Measurements from ENCODE around the gene CTNNA3.

CTNNA3 gene

DNA sequence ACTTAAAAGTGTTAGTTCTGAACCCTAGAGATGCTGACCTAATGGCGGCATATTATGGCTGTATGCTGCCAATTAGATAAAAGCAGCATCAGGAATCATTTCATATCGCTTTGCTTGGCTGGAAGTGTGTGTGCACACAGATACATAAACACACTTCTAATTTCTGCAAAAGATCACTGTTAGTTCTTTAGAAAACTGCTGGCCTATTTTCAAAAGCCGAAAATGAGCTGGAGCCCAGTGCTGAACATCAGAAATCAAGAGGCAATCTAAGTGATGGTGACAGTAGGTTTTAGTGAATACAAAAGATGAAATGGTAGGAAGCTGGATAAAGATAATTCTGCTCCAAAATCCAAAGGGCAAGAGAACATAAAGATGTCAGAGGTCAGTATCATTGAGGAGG lies 1516.0 kb downstream of the CTNNA3 start:
- no peak for DNase-seq

DNA sequence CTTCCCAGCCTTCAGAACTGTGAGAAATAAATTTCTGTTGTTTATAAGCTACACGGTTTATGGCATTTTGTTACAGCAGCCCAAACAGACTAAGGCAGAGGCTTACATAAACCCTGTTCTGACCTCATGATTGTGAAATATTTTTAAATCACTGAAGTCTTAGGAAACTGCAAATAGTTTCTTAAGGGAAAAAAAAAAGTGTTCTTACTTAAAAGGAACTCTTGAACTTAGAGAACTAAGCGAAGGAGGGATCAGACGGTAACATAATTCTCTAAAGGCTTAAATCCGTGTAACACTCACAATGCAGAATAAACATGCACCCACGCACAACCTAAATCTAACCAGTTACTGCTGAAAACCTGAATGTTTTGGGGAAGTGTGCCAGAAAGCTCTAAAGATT lies 1519.2 kb downstream of the CTNNA3 start:
- DNase-seq: no peak

DNA sequence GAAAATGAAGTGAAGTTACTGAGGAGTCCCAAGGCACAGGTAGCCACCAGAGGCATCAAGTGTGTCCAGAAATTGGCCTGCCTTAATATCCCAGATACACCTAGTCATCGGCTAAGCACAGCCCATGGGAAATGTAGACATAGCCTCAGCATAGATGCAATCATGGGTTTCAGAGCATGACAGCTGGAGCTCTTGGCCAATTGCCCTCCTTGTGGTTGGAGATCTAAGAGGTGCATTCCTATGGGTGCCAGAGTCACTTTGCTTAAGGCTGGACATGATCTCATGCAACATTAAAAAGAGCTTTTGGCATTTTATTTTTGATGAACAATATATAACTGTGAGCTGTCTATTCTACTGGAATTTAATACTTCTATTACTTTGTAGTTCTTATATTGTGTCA lies 1528.2 kb downstream of the CTNNA3 start:
- no peak for DNase-seq

DNA sequence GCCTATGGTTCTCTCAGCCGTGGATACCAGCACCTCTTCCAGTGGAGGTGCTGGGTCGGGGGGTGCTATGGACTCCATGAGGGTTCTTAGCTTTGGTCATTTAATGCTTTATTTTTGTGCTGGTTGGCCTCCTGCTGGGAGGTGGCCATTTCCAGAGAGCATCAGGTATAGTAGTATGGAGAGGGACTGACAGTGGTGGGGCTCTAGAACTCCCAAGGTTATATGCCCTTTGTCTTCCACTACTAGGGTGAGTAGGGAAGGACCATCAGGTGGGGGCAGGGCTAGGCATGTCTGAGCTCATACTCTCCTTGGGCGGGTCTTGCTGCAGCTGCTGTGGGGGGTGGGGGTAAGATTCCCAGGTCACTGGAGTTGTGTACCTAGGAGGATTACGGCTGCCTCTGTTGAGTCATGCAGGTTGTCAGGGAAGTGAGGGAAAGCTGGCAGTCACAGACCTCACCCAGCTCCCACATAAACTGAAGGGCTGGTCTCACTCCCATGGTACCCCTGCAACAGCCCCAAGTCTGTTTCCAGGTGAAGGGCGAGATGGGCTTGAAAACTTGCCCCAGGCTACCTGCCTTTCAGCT lies 1533.3 kb downstream of the CTNNA3 start:
- no peak for DNase-seq

DNA sequence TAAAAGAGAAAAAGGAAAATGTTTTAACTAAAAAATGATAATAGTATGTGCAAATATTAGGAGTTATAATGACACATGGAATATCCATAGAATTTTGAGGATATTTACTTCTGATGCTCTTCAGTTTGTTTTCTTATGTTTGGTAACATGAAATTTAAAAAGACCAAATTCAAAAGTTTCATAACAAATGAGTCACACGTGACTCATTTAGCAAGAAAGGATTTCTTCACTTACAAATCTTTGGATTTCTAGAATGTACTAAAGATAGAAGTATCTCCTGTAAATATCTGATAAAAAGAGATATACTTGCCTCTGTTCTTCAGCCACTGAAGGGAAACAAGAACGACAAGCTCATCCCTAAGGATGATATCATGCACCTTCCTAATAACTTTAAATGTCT lies 1544.6 kb downstream of the CTNNA3 start:
- no peak for DNase-seq

DNA sequence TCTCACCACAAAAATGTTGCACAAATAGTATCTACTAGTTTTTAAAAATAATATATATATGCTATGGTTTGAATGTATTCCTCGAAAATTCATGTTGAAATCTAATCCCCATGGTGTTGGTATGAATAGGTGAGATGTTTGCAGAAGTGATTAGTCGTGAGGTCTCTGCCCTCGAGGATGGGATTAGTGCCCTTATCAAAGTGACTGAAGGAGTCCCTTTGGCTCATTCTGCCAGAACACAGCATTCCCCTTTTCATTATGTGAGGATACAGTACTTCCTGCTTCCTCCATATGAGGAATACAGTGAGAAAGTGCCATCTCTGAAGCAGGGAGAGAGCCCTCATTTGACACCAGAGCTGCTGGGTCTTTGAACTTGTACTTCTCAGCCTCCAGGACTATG lies 1547.7 kb downstream of the CTNNA3 start:
- no peak for DNase-seq

DNA sequence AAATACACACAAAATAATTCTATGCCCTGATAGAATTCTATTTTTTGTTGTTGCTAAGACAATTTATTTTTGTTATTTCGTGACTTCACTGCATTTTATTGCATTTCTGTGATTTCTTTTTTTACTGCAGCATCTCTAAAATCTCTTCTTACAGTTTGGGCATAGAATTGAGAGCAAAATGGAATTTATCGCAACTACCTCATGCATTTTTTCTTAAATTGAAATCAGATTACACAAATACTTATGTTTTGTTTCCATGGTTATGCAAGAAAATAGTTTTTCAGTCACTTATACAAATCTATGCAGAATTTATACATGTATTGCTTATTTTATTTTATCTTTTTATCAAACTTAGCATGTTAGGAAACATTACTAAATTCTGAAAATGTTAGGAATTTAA lies 1552.0 kb downstream of the CTNNA3 start:
- no peak for DNase-seq

DNA sequence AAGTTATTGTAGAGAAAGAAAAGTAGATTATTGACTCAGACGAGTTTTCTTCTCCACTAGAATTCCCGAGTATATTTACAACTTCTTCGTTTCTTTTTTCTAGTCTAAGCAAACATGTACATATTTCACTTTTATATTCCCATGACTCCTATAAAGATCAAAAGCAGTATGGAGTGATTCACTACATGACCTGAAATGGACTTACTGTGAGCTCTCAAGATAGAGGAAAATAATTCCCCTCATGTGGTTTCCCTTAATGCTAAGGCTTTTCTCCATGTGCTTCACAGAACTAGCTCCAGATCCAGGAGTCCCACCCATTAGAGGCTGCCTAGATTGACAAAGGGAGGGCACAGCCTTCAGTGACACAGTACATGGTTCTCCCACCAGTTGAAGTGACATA lies 1593.2 kb downstream of the CTNNA3 start:
- no peak for DNase-seq

DNA sequence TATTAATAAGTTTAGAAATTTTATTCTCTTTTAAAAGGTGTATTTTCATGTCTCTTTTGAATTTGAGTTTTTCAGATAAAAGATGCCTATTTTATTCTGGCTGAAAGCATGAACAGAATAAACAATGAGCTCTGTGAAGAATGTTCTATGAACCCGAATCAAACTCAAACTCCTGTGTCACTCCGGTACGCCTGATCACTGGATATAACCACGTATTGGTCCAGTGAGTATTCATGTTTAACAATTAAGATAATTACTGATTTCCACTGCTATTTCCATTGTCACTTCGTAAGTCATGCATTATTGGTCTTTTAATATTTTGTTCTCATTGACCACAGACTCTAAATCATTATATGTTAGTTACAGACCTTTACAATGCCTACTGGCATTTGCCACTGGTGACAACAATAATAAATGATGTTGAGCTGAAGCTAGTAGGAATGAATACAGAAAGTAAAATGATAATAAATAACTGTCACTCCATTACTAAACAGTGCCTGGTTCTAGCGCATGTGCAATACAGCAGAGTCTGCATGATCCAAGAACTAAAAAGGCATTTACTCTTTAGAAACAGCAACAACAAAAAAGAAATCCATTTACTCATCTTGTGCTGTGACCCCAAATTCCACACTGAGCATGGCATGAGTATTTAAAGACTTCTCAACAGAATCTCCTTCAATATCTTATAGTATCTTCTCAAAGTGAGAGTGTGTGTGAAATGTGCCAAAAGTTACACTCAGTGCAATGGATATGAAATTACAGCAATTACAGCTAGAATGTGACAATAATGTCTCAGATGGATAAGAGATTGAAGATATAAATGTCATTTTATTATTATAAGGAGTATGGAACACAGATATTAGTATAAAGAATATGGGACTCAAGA lies 1597.2 kb downstream of the CTNNA3 start:
- no peak for DNase-seq

DNA sequence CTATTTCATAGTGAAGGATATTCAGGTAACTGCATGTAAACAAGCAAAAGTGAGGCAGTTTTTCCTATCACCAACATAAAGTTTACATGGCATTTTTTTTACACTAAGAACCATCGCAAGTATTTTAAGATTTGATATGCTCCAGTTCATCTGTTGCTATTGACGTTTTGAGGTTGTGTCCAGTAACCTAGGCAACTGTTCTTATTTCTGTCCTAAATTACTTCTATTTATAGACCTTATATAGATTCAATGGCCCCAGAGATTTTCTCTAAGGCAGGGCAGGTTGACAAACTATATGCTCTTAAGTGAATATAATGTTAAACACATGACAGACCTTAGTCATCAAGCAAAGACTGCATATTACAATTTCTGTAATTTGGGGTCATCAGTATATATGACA lies 1600.4 kb downstream of the CTNNA3 start:
- no peak for DNase-seq

DNA sequence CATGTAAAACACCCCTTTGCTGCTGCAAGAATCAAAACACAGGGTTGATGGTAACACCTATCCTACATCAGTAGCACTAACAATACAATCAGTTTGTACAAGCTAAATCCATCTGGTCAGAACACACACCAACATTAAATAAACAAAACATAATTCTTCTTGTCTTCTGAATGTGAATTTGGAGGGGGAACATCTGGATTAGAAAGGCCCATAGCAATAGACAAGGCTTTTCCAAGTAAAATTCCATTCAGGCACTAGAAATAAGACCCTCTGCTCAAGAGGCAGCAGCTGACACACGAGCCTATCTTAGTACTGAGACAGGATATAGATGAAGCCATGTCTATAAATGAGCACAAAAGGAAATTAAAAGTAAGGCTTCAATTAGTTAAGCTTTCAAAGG lies 1610.1 kb downstream of the CTNNA3 start:
- DNase-seq: no peak

DNA sequence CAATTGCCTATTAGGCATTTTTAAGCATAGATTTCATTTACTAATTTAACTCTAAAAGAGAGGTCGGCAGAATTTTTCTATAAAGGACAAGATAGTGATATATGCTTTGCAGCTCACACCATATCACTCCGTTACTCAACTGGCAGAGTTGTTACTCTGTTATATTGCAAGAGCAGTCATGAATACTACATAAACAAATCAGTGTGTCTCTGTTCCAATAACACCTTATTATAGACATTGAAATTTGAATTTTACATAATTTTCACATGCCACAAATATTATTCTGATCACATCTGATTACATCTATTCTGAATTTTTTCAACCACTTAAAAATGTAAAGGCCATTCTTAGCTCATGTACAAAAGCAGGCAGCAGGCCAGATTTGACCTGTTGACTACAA lies 1624.1 kb downstream of the CTNNA3 start:
- DNase-seq: no peak

DNA sequence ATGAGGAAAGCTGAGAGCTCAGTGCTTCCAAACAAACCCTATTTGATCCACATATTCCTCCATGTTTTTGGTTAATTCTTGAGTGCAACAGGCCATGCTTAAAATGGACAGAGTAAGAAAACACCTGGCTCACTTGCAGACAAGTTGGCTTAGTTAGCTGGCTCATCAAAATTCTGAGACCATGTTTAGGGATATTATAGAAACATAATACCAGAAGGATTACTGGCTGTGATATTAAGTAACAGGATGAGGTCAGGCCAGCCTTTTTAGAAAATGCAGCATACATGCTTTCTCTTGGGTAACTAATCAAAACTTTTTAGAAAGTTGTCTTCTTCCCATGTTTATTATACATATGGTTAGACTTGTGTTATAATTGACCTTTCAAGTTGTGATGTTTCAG lies 1637.4 kb downstream of the CTNNA3 start:
- DNase-seq: no peak

DNA sequence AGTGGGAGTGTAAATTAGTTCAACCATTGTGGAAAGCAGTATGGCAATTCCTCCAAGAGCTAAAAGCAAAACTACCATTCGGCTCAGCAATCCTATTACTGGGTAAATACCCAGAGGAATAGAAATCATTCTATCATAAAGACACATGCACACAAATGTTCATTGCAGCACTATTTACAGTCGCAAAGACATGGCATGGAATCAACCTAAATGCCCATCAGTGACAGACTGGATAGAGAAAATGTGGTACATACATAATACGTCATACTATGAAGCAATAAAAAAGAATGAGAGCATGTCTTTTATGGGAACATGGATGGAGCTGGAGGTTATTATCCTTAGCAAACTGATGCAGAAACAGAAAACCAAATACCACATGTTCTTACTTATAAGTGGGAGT lies 1646.7 kb downstream of the CTNNA3 start:
- DNase-seq: no peak

DNA sequence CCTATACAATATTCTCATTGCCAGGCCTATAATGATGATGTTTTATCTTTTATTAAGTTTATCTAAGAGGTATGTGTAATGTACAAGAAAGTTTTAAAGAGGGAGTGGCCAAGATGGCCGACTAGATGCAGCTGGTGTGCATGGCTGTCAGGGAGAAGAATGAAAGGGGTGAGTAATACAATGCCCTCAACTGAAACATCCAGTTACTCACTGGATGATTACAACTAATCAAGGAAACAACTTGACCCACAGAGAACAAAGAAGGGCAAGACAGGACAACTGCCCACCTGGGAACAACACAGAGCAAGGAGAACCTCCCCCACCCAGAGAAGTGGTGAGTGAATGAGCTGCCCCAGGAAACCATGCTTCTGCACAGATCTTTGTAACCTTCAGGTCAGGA lies 1650.1 kb downstream of the CTNNA3 start:
- DNase-seq: no peak

DNA sequence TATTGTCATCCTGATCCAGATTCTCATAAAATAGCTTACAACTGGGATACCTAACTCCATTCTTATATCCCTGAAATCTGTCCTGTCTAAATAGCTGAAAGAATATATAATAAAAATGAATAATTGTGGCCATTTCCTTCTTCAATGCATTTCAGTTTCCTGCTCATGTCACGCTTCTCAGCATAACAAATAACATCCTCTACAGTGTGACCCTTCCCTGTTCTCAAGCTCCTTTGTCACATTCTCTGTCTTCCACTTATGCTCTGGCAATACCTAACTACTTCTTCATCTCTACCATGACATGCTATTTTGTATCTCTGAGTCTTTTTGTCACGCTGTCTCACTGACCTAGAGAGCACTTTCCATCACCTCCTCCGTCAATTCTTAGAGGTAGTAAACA lies 1654.2 kb downstream of the CTNNA3 start:
- no peak for DNase-seq

DNA sequence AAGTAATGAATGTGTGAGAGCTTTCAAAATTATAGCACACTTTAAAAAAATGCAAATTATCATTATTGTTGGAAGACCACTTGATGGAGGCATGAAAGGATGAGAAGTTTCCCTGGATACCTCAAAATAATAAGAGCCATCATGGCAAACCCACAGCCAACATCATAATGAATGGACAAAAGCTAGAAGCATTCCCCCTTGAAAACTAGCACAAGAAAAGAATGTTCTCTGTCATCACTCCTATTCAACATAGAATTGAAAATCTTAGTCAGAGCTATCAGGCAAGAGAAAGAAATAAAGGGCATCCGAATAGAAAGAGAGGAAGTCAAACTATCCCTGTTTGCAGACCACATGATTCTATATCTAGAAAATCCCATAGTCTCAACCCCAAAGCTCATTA lies 1657.4 kb downstream of the CTNNA3 start:
- DNase-seq: no peak

DNA sequence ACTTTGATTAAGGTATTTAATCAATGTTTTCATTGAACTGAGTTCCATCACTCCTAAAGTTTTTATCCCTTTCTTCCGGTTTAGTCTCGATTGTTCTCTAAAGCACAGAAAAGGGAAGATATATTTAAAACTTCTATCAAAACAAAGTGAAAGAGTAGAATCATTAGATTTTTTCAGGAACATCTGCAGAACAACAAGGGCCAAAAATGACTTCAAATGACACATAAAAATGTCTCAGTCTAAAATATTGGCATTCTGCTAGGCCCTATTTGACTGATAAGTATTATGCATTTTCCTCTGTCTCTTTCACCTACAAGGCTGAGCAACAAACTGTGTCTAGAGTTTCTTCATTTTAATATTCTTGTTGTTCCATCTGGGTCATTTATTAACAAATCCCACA lies 1669.7 kb downstream of the CTNNA3 start:
- no peak for DNase-seq

DNA sequence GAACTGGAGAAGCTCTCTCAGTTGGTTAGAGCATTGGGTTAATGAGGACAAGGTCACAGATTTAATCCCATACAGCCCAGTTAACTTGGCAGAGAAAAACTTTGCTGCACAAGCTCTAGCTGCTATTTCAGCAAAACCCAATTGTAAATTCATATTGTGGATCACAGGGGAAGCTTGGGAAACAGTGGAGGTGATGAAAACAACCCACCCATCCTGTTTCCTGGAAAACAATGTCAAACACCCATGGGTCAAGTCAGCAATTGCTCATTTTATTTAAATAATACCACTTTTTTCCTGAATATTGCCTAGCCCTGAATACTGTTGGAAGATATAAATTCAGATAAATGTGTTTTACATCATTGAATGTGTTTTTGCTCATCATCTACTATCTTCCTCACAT lies 1670.8 kb downstream of the CTNNA3 start:
- DNase-seq: no peak

DNA sequence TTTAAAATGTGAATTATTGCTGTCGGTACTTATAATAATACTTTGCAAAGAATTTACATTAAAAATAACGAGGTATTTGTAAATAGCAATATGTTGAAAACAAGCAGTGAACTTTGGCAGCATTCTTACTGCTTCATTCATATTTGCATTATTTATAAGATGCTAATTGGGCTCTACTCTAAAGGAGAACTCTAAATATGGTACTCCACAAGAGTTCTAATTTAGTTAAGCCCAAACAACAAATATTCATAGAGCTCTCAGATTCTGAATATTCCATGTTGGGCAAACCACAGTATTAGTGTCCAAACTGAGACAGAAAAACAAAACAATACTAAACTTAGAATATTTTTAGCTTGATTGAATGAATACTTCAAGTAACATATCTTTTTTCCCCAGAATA lies 1674.6 kb downstream of the CTNNA3 start:
- no peak for DNase-seq

DNA sequence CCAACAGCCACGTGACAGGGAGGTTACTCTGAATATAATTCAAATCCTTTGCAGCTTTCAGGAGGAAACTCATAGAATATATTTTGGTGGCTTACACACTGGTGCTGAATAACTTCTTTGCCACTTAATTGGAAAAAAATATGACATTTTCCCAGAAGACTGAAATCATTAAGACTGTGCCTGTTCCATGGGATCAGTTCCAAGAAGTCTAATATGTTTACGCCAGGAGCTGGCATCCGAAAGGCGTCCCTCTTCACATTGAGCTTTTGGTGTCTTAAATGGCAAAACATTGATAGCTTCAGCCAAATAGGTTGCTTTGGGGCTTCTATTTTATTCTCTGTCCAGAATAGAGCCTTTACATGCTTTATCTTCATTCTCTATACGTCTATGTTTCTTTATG lies 1687.8 kb downstream of the CTNNA3 start:
- no peak for DNase-seq

DNA sequence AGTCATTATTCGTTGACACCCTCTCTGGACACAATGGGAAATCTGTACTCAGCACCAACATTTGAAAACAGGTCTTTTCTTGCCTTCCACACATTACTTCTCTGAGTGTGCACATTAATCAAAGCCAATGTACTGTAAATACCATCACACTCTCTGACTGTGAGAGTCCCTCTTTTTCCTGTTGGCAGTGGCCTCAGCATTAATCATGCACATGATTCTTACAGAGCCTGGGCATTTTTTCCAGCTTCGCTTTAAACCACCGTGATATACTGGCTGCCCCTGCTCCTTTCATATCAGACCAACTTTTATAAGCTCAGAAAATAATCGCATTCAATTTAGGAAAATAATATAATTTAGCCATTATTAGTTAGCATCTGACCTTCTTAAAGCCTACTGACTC lies 1689.6 kb downstream of the CTNNA3 start:
- no peak for DNase-seq

DNA sequence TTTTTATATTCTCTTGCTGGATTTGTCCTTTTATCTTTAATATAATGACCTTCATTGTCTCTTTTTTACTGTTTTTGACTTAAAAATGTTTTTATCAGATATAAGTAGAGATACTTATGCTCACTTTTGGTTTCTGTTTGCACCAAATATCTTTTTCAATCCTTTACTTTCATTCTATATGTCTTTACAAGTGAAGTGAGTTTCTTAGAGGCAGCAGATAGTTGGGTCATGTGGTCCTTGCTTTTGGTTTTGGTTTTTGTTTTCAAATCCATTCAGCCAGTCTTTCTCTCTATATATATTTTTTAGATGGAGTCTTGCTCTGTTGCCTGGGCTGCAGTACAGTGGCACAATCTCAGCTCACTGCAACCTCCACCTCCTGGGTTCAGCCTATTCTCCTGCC lies 1702.5 kb downstream of the CTNNA3 start:
- no peak for DNase-seq

DNA sequence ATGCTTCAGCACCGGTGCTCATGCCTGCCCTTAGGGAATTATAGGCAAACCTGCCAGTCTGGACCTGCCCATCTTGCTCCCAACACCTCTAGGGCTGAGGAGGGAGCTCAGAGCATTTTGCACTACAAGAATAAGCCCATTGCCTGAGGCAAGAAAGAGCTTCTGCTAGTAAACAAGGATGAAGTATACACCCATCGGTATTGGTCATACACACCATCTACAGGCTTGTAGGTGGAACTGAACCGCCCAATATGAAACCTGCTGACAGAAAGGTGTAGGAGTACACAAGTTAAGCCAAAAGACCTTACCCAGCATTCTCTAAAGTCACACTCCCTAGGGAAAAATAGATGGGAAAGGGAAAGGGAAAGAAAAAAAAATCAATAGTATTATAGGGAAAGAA lies 1727.1 kb downstream of the CTNNA3 start:
- no peak for DNase-seq

DNA sequence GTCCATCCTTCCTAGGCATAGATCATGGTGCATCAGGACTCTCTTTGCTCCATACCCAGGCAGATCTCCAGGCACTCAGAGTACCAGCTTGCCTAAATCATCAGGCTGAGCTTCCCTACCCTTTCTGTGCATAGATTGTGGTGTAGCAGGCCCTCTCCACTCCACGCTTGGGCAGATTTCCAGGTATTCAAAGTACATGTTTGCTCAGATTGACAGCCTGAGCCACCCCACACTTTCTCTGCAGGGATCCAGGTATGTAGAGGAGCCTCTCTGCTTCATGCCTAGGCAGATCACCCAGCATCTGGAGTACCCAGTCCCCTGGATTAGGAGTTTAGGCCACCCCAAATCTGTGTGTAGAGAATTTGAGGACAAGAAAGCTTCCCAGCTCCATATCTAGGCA lies 1727.6 kb downstream of the CTNNA3 start:
- DNase-seq: no peak
